Measurements from ENCODE around the gene ZBTB16.

DNA sequence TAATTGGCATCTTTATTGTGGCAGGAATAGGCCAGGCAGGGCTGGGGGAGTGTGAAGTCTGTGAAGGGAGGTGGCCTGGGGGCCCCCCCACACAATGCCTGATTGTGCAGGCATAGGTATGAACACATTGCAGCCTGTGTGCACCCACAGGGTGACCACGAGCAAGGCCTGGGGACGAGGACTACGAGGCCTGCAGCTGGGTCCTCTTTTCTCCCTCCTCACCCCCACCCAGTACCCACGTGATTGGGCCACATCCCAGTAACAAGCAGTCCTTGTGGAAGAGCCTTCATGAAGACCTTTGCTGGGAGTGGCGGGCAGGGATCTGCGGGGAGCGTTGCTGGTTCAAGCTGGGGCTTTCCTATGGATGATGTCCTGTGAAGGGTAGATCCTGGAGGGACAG lies 29.3 kb downstream of the ZBTB16 start:
- TF ChIP-seq, protein P1, sequence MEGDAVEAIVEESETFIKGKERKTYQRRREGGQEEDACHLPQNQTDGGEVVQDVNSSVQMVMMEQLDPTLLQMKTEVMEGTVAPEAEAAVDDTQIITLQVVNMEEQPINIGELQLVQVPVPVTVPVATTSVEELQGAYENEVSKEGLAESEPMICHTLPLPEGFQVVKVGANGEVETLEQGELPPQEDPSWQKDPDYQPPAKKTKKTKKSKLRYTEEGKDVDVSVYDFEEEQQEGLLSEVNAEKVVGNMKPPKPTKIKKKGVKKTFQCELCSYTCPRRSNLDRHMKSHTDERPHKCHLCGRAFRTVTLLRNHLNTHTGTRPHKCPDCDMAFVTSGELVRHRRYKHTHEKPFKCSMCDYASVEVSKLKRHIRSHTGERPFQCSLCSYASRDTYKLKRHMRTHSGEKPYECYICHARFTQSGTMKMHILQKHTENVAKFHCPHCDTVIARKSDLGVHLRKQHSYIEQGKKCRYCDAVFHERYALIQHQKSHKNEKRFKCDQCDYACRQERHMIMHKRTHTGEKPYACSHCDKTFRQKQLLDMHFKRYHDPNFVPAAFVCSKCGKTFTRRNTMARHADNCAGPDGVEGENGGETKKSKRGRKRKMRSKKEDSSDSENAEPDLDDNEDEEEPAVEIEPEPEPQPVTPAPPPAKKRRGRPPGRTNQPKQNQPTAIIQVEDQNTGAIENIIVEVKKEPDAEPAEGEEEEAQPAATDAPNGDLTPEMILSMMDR (IDR thresholded peaks at IDR 0.05; ENCODE audit: low read depth, low read length, missing input control) = no peak
- TF ChIP-seq EGR1 (IDR thresholded peaks at IDR 0.05; ENCODE audit: low read depth in 2 of 2) = no peak
- no peak for TF ChIP-seq RAD21 (IDR thresholded peaks at IDR 0.05)
- TF ChIP-seq HNF4A (conservative IDR thresholded peaks at IDR 0.05) = no peak
- TF ChIP-seq JUND (IDR thresholded peaks at IDR 0.05) = no peak
- TF ChIP-seq, protein P2, sequence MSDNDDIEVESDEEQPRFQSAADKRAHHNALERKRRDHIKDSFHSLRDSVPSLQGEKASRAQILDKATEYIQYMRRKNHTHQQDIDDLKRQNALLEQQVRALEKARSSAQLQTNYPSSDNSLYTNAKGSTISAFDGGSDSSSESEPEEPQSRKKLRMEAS (IDR thresholded peaks at IDR 0.05) = no peak
- TF ChIP-seq FOXA1 (IDR thresholded peaks at IDR 0.05) = no peak
- TF ChIP-seq, protein P3, sequence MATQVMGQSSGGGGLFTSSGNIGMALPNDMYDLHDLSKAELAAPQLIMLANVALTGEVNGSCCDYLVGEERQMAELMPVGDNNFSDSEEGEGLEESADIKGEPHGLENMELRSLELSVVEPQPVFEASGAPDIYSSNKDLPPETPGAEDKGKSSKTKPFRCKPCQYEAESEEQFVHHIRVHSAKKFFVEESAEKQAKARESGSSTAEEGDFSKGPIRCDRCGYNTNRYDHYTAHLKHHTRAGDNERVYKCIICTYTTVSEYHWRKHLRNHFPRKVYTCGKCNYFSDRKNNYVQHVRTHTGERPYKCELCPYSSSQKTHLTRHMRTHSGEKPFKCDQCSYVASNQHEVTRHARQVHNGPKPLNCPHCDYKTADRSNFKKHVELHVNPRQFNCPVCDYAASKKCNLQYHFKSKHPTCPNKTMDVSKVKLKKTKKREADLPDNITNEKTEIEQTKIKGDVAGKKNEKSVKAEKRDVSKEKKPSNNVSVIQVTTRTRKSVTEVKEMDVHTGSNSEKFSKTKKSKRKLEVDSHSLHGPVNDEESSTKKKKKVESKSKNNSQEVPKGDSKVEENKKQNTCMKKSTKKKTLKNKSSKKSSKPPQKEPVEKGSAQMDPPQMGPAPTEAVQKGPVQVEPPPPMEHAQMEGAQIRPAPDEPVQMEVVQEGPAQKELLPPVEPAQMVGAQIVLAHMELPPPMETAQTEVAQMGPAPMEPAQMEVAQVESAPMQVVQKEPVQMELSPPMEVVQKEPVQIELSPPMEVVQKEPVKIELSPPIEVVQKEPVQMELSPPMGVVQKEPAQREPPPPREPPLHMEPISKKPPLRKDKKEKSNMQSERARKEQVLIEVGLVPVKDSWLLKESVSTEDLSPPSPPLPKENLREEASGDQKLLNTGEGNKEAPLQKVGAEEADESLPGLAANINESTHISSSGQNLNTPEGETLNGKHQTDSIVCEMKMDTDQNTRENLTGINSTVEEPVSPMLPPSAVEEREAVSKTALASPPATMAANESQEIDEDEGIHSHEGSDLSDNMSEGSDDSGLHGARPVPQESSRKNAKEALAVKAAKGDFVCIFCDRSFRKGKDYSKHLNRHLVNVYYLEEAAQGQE (IDR thresholded peaks at IDR 0.05) = no peak
- TF ChIP-seq NR2F2 (IDR thresholded peaks at IDR 0.05) = no peak
- TF ChIP-seq TAF1 (conservative IDR thresholded peaks at IDR 0.05) = no peak
- TF ChIP-seq HNF4G (IDR thresholded peaks at IDR 0.05) = no peak

Measured in liver (tissue), 3 donors.